HG03457 (cell line): ENCODE results near the gene OR8K1.

Experiments
- ATAC-seq: cut with Tn5 transposase; IDR thresholded peaks from one replicate; pipeline ENCODE4 v1.9.1; 2021; ENCODE audit warnings: moderate number of reproducible peaks; ENCODE audit not compliant: unreplicated experiment

The OR8K1 gene

GRCh38 chr11:56345739-56346138 lies at the start of gene OR8K1:
Gene OR8K1 (plus strand): TSS chr11:56346039. CDS start chr11:56346039, 0 bp downstream.
- no peak for ATAC-seq

DNA sequence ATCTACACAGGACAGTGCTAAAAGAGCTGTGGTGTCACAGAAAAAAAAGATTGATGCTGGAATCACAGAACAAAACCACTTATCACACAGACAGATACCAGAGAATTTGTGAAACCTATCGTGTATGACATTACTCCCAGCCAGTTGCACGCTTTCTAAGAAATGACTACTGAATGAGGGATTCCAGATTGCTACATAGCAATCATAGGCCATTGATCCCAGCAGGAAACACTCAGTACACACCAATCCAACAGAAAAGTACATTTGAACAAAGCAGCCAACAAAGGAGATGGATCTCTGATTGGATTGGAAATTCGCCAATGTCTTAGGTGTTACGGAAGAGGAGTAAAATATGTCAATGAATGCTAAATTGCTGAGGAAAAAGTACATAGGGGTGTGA lies 48.9 kb upstream of the OR8K1 start:
- ATAC-seq = no peak

- no peak for ATAC-seq
These were observed 38.0 kb upstream of the OR8K1 start for GRCh38 chr11:56307836-56308235.

GRCh38 chr11:56314844-56315243 lies 31.0 kb upstream of the OR8K1 start, which contains the start of gene OR8K3:
Gene OR8K3 (plus strand): TSS chr11:56315144. CDS start chr11:56318307, 3,163 bp downstream.
- ATAC-seq = no peak

- ATAC-seq = no peak
These were observed 13.9 kb upstream of the OR8K1 start for GRCh38 chr11:56331861-56332491.

- ATAC-seq = no peak
These were observed 12.7 kb upstream of the OR8K1 start for GRCh38 chr11:56333156-56333555.

- no peak for ATAC-seq
These were observed 5.5 kb upstream of the OR8K1 start for GRCh38 chr11:56340289-56340688.

DNA sequence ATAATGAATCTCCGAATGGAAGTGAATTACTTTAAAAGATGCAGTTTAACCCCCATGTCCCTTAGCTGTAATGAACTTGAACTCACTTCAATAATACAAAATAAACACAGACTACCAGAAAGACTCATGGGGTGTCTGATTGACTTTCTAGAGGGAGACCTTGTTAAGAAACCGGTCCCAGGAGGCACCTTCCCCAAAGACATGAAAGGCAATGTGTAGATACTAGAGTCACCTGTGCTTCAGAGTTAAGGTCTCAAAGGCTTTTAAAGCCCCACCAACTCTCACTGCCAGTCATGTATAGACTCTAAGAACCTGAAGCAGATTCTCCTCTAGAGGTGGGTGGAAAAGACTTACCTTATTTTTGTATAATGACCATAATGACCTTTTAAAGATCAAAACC lies 8.2 kb downstream of the OR8K1 start, which contains the start of gene OR8J1:
OR8J1 (plus strand) TSS at position 301 of the 400 bp plus-strand sequence. CDS start 5,956 bp downstream, outside the sequence.
- ATAC-seq = no peak

GRCh38 chr11:56375324-56375723 lies 29.5 kb downstream of the OR8K1 start, which contains the start of gene OR8U1:
Gene OR8U1 (plus strand): TSS chr11:56375624. CDS start chr11:56375624, 0 bp downstream.
- ATAC-seq = no peak

DNA sequence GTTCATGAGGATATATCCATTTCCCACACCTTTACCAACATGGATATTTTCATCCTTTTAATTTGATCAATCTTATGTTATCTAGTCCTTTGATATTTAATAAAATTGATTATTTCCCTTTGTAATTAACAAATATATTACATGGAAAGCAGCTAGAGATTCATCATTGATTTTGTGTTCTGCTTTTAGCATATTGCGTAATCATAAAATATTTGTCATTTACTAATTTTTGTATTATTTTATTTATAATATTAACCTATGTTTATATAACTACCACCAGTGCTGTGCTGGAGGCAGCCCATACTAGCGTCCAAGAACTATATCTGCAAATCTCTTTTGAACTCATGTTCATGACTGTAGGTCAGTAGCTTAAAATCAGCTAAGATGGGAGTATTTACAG lies 34.3 kb downstream of the OR8K1 start:
- no peak for ATAC-seq

- no peak for ATAC-seq
These were observed 48.5 kb downstream of the OR8K1 start for GRCh38 chr11:56394381-56394780.

DNA sequence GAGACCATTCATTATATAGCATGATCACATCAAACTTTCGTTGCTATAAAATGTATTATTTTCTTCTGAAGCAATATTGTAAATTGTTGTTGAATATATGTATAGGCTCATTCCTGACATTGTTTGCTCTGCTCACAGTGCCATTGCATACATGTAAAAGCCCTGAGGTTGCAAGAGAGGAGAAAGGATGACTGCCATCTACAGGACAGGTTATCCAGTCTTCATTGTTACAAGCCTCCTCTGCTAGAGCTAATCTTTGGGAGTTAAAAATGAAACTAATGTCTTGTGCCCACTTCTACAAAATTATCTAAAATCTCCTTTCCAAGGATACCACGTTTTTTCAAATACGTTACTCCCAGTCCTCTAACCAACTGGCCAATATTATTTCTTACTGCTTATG lies 50.2 kb downstream of the OR8K1 start:
- ATAC-seq = no peak
